Measurements from ENCODE around the gene PRDM13. TPM values are rescaled to one million over a fixed set of nuclear protein-coding genes. Genes with fewer than 3 reads are reported as not detected.

PRDM13 gene
- total and polyA plus RNA-seq, 4 donors: 0.33 to 2.3 (median 1.7) TPM

GRCh38 chr6:99661870-99662269 is 55.2 kb downstream of the PRDM13 start:
- H3K9me3 ChIP-seq (ENCODE audit: control insufficient read depth, insufficient read depth, low read length): no peaks in the 10 kb centered on the region
- WGBS (ENCODE audit: insufficient coverage): no CpG with 5 or more reads among the region's 1 CpG
- no peak overlapping the region for H3K4me3 ChIP-seq (ENCODE audit: low read depth, low read length)
- H3K27ac ChIP-seq (ENCODE audit: low read depth, low read length): no peak overlapping the region
- no peaks in the 10 kb centered on the region for H3K27me3 ChIP-seq (ENCODE audit: control insufficient read depth, insufficient read depth, low read length)
- no peak for DNase-seq (ENCODE audit: low read depth in 4 of 6, low spot score in 6 of 6)
- H3K36me3 ChIP-seq (ENCODE audit: control insufficient read depth, insufficient read depth, low read length): no peaks in the 10 kb centered on the region
- no peaks in the 10 kb centered on the region for H3K4me1 ChIP-seq (ENCODE audit: control insufficient read depth, insufficient read depth, low read length)

GRCh38 chr6:99662616-99663015 is 56.0 kb downstream of the PRDM13 start:
- no CpG with 5 or more reads among the region's 1 CpG for WGBS (ENCODE audit: insufficient coverage)
- H3K4me1 ChIP-seq (ENCODE audit: control insufficient read depth, insufficient read depth, low read length): no peaks in the 10 kb centered on the region
- H3K9me3 ChIP-seq (ENCODE audit: control insufficient read depth, insufficient read depth, low read length): no peaks in the 10 kb centered on the region
- H3K4me3 ChIP-seq (ENCODE audit: low read depth, low read length): no peak overlapping the region
- no peak overlapping the region for H3K27ac ChIP-seq (ENCODE audit: low read depth, low read length)
- no peaks in the 10 kb centered on the region for H3K27me3 ChIP-seq (ENCODE audit: control insufficient read depth, insufficient read depth, low read length)
- no peaks in the 10 kb centered on the region for H3K36me3 ChIP-seq (ENCODE audit: control insufficient read depth, insufficient read depth, low read length)
- DNase-seq (ENCODE audit: low read depth in 4 of 6, low spot score in 6 of 6): no peak

Small RNA genes within 50 kb of the gene (small RNA-seq; reads per million reads assigned to genes)
- not detected for gene RF00019 (ENCODE audit: low replicate concordance)

Other genes starting within 250 kb of the PRDM13 start
- 1 to 10 TPM; 8.7 to 9.2 TPM for gene COQ3, start 212.6 kb upstream of the PRDM13 start, total RNA-seq
- gene COQ3, start 212.6 kb upstream of the PRDM13 start, polyA plus RNA-seq (ENCODE audit: insufficient read length in 2 of 2): 10 to 100 TPM; 16.2 to 17.3 TPM
- 100 to 1,000 TPM; 159 to 182 TPM for gene PNISR, start 181.5 kb upstream of the PRDM13 start, total RNA-seq
- gene PNISR, start 181.5 kb upstream of the PRDM13 start, polyA plus RNA-seq (ENCODE audit: insufficient read length in 2 of 2): 100 to 1,000 TPM; 203 to 204 TPM
- 10 to 100 TPM; 22.3 to 53.3 TPM for gene USP45, start 91.4 kb upstream of the PRDM13 start, total RNA-seq
- gene USP45, start 91.4 kb upstream of the PRDM13 start, polyA plus RNA-seq (ENCODE audit: insufficient read length in 2 of 2): 1 to 10 TPM; 8.2 to 9.1 TPM
- 10 to 100 TPM; 45.3 to 90.2 TPM for gene CCNC, start 38.2 kb upstream of the PRDM13 start, total RNA-seq
- 10 to 100 TPM; 62.9 to 66.0 TPM for gene CCNC, start 38.2 kb upstream of the PRDM13 start, polyA plus RNA-seq (ENCODE audit: insufficient read length in 2 of 2)

All from spinal cord (tissue), 10 donors.